Osteoblast (primary cell): ENCODE results near the gene FOXD3. TPM values are rescaled to one million over a fixed set of nuclear protein-coding genes. Genes with fewer than 3 reads are reported as not detected.
"Not testable (repeated sequence)": the region's sequence is repeated elsewhere in the genome, so short reads cannot be mapped to it uniquely, and the experiment has no call there.

Experiments used
- DNase-seq: peaks from one replicate; pipeline ENCODE4 v3.0.0; 2011; ENCODE audit warnings: low spot score, mixed read lengths; ENCODE audit not compliant: insufficient read length; ENCODE audit errors: missing footprints
- H2AFZ ChIP-seq: 2 replicates; pipeline ENCODE4 v1.6.0; 2011; ENCODE audit warnings: mild to moderate bottlenecking, low read length
- H3K27ac ChIP-seq: 2 replicates; pipeline ENCODE4 v1.5.1; 2011; ENCODE audit warnings: mild to moderate bottlenecking, low read depth, low read length, moderate library complexity
- H3K27me3 ChIP-seq: 2 replicates; pipeline ENCODE4 v1.6.0; 2012; ENCODE audit warnings: mild to moderate bottlenecking, control low read depth, inconsistent platforms, low read length, moderate library complexity; ENCODE audit not compliant: insufficient read depth
- H3K36me3 ChIP-seq: 2 replicates; pipeline ENCODE4 v1.5.1; 2011; ENCODE audit warnings: mild to moderate bottlenecking, low read length, control low read depth, moderate library complexity; ENCODE audit not compliant: insufficient read depth
- H3K4me1 ChIP-seq: 2 replicates; pipeline ENCODE4 v1.5.1; 2011; ENCODE audit warnings: mild to moderate bottlenecking, low read length, control low read depth, moderate library complexity; ENCODE audit not compliant: insufficient read depth
- H3K4me2 ChIP-seq: 2 replicates; pipeline ENCODE4 v1.6.0; 2011; ENCODE audit warnings: mild to moderate bottlenecking, low read length; ENCODE audit not compliant: insufficient read depth
- H3K4me3 ChIP-seq: fragments of 200-600 bp; sonication (generic); 3 replicates; pipeline ENCODE4 v1.5.1; 2012; ENCODE audit warnings: mild to moderate bottlenecking, low read length, inconsistent platforms; ENCODE audit not compliant: insufficient read depth
- H3K79me2 ChIP-seq: 2 replicates; pipeline ENCODE4 v1.6.0; 2012; ENCODE audit warnings: mild to moderate bottlenecking, low read length, control low read depth, inconsistent platforms; ENCODE audit not compliant: insufficient read depth
- H3K9me3 ChIP-seq: 2 replicates; pipeline ENCODE4 v1.5.1; 2011; ENCODE audit warnings: low read depth, low read length, control low read depth
- H4K20me1 ChIP-seq: 2 replicates; pipeline ENCODE4 v1.6.0; 2012; ENCODE audit warnings: mild to moderate bottlenecking, low read length, control low read depth; ENCODE audit not compliant: insufficient read depth
- CTCF ChIP-seq: IDR thresholded peaks from 2 replicates; pipeline ENCODE4 v1.5.1; 2011; ENCODE audit warnings: mild to moderate bottlenecking, low read depth, low read length, moderate library complexity; ENCODE audit errors: extremely low read depth
- total RNA-seq: library from RNA; depleted of rRNA; stranded (reverse); fragments of >200 nt; gene quantifications from 2 replicates; pipeline ENCODE4 v1.2.3, GENCODE V29; 2012

Gene FOXD3
- total RNA-seq, 1 donor: not detected

GRCh38 chr1:63342402-63342801 lies 20.0 kb downstream of the FOXD3 start:
- Histone ChIP-seq H3K79me2 (no peaks in the 10 kb centered on the region), H4K20me1 (no peaks in the 10 kb centered on the region), H2AFZ (no peak overlapping the region), H3K4me2 (no peak overlapping the region), H3K36me3 (no peaks in the 10 kb centered on the region), H3K27ac (no peak overlapping the region), H3K27me3 (no peaks in the 10 kb centered on the region), H3K9me3 (no peaks in the 10 kb centered on the region), H3K4me3 (no peak overlapping the region), H3K4me1 (no peaks in the 10 kb centered on the region)
- no peak for TF ChIP-seq CTCF
- no peak for DNase-seq

GRCh38 chr1:63343922-63344321 lies 21.6 kb downstream of the FOXD3 start:
- DNase-seq: no peak
- no peaks in the 10 kb centered on the region for H3K4me1 ChIP-seq

DNA sequence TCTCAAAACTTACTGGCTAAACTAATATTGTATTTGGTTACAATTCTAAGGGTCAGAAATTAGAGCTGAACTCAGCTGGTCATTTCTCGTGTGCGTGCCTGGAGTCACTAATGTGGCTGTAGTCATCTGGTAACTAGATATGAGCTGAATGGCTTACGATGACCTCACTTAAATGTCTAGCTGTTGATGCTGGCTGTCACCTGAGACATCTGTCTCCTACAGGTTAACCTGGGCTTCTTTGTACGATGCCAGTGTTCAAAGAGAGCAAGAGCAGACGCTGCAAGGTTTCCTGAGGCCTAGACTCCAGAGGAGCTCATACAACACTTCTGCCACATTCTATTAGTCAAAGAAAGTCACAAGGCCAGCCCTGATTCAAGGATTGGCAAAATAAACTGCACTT lies 28.0 kb downstream of the FOXD3 start:
- no peak for DNase-seq
- TF ChIP-seq CTCF: no peak

More at GRCh38 chr1:63343922-63344321, 21.6 kb downstream of the FOXD3 start:
- H3K4me3 ChIP-seq: no peak overlapping the region
- TF ChIP-seq CTCF: no peak
- no peaks in the 10 kb centered on the region for H3K36me3 ChIP-seq
- no peak overlapping the region for H3K27ac ChIP-seq
- H2AFZ ChIP-seq: no peak overlapping the region
- no peak overlapping the region for H3K4me2 ChIP-seq
- H3K9me3 ChIP-seq: no peaks in the 10 kb centered on the region
- no peaks in the 10 kb centered on the region for H3K79me2 ChIP-seq
- no peaks in the 10 kb centered on the region for H4K20me1 ChIP-seq
- H3K27me3 ChIP-seq: no peaks in the 10 kb centered on the region

DNA sequence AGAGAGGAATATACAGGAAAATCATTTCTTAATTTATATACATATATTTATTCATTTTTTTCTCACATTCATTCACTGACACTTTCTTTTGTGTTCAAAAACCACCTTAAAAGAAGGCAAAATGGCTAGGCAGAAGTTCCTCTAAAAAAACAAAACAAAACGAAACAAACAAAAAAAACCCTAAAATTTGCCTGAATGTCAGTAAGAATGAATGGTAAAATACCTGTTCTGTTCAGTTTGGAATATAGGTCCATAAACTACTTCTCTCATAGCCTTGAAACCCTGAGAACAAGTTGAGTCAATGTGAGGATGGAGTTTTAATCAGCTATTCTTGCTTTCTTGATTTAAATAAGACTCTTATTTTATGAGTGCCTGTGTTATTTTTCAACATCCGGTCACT lies 30.4 kb downstream of the FOXD3 start:
- no peaks in the 10 kb centered on the region for H4K20me1 ChIP-seq
- DNase-seq: no peak
- no peak overlapping the region for H3K4me2 ChIP-seq
- H3K79me2 ChIP-seq: no peaks in the 10 kb centered on the region
- no peak overlapping the region for H2AFZ ChIP-seq
- no peaks in the 10 kb centered on the region for H3K36me3 ChIP-seq
- no peak overlapping the region for H3K27ac ChIP-seq
- no peaks in the 10 kb centered on the region for H3K9me3 ChIP-seq
- no peak for TF ChIP-seq CTCF
- H3K27me3 ChIP-seq: peaks cover 10% of the 10 kb centered on the region
- no peak overlapping the region for H3K4me3 ChIP-seq
- H3K4me1 ChIP-seq: no peaks in the 10 kb centered on the region

More for the DNA sequence above, 28.0 kb downstream of the FOXD3 start:
- H3K36me3 ChIP-seq: no peaks in the 10 kb centered on the region
- H2AFZ ChIP-seq: no peak overlapping the region
- H3K9me3 ChIP-seq: no peaks in the 10 kb centered on the region
- no peaks in the 10 kb centered on the region for H3K79me2 ChIP-seq
- H4K20me1 ChIP-seq: no peaks in the 10 kb centered on the region
- peaks cover 10% of the 10 kb centered on the region for H3K27me3 ChIP-seq
- no peak overlapping the region for H3K27ac ChIP-seq
- H3K4me3 ChIP-seq: no peak overlapping the region
- H3K4me1 ChIP-seq: no peaks in the 10 kb centered on the region
- no peak overlapping the region for H3K4me2 ChIP-seq

- not testable (repeated sequence) for H3K4me1 ChIP-seq, H3K4me3 ChIP-seq, H4K20me1 ChIP-seq, H3K4me2 ChIP-seq, H3K79me2 ChIP-seq, H3K9me3 ChIP-seq, H3K36me3 ChIP-seq, H2AFZ ChIP-seq, H3K27ac ChIP-seq, DNase-seq
- H3K27me3 ChIP-seq: peaks cover 12% of the 10 kb centered on the region
Measured at GRCh38 chr1:63356234-63356633, 33.9 kb downstream of the FOXD3 start.
